Hematopoietic multipotent progenitor cell treated with erythropoietin and hydrocortisone succinate and interleukin-3 and kit ligand, for 4 days (in vitro differentiated cells): ENCODE results near the gene BPGM.
"Not testable (repeated sequence)": the region's sequence is repeated elsewhere in the genome, so short reads cannot be mapped to it uniquely, and the experiment has no call there.

Source experiments
- DNase-seq: peaks from one replicate; pipeline ENCODE4 v3.0.0-alpha.2; 2015

Gene BPGM

GRCh38 chr7:134669388-134669787 is 22.7 kb downstream of the BPGM start:
- peak; percentile 21 for DNase-seq

- peak; percentile 80 for DNase-seq
Measured at GRCh38 chr7:134669845-134670373, 23.3 kb downstream of the BPGM start.

- DNase-seq: no peak
Measured at GRCh38 chr7:134671609-134672008, 25.0 kb downstream of the BPGM start.

GRCh38 chr7:134674424-134674823 is 27.8 kb downstream of the BPGM start:
- no peak for DNase-seq

- DNase-seq: peak; percentile 30
Measured at GRCh38 chr7:134676743-134677142, 30.1 kb downstream of the BPGM start.

- no peak for DNase-seq
Measured at GRCh38 chr7:134678115-134678514, 31.5 kb downstream of the BPGM start.

GRCh38 chr7:134679006-134679405 is 32.4 kb downstream of the BPGM start:
- no peak for DNase-seq

- no peak for DNase-seq
Measured at GRCh38 chr7:134684165-134684564, 37.5 kb downstream of the BPGM start.

GRCh38 chr7:134685250-134685649 is 38.6 kb downstream of the BPGM start:
- DNase-seq: no peak

GRCh38 chr7:134686786-134687185 is 40.1 kb downstream of the BPGM start:
- peak; percentile 10 for DNase-seq

GRCh38 chr7:134689550-134689949 is 42.9 kb downstream of the BPGM start:
- not testable (repeated sequence) for DNase-seq

GRCh38 chr7:134690016-134690415 is 43.4 kb downstream of the BPGM start:
- DNase-seq: no peak

- DNase-seq: no peak
Measured at GRCh38 chr7:134690614-134691504, 44.2 kb downstream of the BPGM start.

GRCh38 chr7:134691546-134692343 is 45.1 kb downstream of the BPGM start:
- DNase-seq: peak; percentile 24

GRCh38 chr7:134692344-134692705 is 45.7 kb downstream of the BPGM start:
- no peak for DNase-seq

GRCh38 chr7:134693256-134693655 is 46.6 kb downstream of the BPGM start:
- no peak for DNase-seq

GRCh38 chr7:134694299-134694698 is 47.6 kb downstream of the BPGM start:
- peak; percentile 13 for DNase-seq

GRCh38 chr7:134694767-134695166 is 48.1 kb downstream of the BPGM start:
- DNase-seq: no peak

GRCh38 chr7:134695321-134695860 is 48.7 kb downstream of the BPGM start:
- DNase-seq: no peak

GRCh38 chr7:134696261-134696660 is 49.6 kb downstream of the BPGM start:
- DNase-seq: no peak

GRCh38 chr7:134697205-134697886 is 50.7 kb downstream of the BPGM start:
- no peak for DNase-seq

GRCh38 chr7:134698481-134698880 is 51.8 kb downstream of the BPGM start:
- no peak for DNase-seq
